Measurements from ENCODE around the gene RPS14.
A peak's percentile ranks its signal among the peaks of the same experiment; 100 is the strongest.

RPS14 gene

DNA sequence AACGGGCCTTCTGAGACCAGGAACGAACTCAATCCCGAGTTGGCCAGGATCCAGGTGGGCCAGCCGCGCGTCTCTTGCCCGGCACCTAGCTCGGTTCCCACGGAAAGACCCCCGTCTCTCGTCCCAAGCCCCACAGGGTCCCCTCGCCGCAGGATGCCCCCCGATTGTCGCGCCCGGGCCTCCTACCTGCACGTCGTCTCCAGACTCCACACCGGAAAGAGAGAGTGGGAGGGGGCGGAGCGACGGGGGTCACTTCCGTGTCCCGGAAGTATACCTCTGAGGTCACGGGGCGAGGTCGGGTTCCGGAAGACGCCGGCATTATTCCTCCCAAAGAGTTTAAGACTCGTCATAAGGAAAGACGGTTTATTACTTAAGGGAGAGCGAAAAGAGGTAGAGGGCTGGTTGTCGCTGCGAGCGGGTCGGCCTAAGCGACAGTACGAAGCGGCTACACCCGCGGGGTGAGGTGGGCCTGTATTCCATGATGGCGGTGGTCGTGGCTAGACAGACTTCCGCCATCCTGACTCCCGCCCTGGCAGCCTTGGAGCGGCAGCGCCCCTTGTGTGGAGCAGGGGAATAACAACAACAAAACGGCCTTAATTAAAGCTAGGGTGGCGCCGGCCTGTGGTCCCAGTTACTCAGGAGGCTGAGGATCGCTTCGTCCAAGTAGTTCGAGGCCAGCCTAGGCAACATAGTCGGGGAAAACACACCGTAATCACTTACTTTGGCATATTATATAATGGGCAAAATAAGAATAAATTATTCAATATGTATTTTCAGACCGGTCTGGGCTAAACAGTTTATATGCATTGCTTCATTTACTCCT is at the start of gene RPS14:
Gene RPS14, minus strand, starts transcription at position 223 of the 823 bp plus-strand sequence. CDS start 2,006 bp downstream, outside the sequence.
- DNase-seq (ENCODE audit: low read depth): peak; percentile 96

DNA sequence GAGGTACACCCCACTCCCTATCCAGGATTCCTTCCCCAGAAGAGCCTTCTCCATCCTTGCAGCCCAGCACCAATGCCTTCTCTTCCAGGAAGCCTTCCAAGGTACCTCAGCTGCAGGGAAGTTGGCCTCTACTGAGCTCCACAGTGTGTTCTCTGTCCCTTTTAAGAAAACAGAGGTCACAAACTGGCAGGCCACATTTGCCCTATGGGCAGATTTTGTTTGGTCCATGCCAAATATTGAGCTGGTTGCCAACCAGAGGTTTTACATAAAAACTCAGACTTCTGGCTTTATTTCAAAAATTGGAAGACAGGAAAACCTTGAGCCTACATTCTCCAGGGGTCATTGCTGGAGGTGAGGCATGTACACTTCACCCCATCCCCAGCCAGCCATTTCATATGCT is 49.4 kb upstream of the RPS14 start:
- no peak for DNase-seq (ENCODE audit: low read depth)

GRCh38 chr5:150498501-150498900 is 49.0 kb upstream of the RPS14 start:
- DNase-seq (ENCODE audit: low read depth): no peak

- DNase-seq (ENCODE audit: low read depth): peak; percentile 37
These were observed 48.4 kb upstream of the RPS14 start for GRCh38 chr5:150497989-150498317.

GRCh38 chr5:150497274-150497988 is 47.9 kb upstream of the RPS14 start:
- DNase-seq (ENCODE audit: low read depth): peak; percentile 98

GRCh38 chr5:150496534-150496933 is 47.0 kb upstream of the RPS14 start:
- no peak for DNase-seq (ENCODE audit: low read depth)

DNA sequence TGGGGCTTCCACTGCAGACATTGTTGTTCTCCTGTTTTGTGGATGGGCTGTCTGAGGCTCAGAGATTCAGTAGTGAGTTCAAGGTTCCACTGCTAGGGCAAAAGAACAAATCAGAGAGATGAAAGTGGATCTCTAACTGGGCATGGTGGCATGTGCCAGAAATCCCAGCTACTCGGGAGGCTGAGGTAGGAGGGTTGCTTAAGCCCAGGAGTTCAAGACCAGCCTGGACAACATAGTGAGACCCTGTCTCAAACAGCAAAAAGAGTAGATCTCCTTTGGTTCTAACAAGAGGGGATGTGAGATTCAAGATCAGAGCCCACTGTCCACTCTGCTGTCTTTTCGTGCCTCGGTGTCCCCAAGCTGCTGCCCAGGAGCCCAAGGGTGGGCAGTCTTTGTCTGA is 46.6 kb upstream of the RPS14 start:
- no peak for DNase-seq (ENCODE audit: low read depth)

DNA sequence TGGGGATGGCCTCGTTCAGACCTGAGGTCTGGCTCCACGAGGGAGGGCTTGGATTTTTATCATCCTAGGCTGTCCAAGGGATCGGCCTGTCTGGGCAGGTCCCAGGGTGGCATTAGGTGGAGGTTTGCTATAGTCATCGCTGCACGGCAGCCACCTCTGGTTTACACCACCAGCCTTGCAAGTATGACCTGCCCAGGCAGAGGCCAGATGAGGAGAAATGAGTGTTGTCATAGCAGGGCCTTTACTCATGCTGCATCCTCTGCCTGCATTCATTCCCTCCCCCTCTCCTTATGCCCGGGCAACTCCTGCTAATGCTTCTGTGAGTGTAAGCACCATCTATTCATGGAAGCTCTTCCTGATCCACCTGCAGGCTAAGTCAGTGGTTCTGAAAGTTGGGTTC is 43.1 kb upstream of the RPS14 start:
- peak; percentile 93 for DNase-seq (ENCODE audit: low read depth)

- DNase-seq (ENCODE audit: low read depth): no peak
These were observed 42.3 kb upstream of the RPS14 start for GRCh38 chr5:150491876-150492275.

DNA sequence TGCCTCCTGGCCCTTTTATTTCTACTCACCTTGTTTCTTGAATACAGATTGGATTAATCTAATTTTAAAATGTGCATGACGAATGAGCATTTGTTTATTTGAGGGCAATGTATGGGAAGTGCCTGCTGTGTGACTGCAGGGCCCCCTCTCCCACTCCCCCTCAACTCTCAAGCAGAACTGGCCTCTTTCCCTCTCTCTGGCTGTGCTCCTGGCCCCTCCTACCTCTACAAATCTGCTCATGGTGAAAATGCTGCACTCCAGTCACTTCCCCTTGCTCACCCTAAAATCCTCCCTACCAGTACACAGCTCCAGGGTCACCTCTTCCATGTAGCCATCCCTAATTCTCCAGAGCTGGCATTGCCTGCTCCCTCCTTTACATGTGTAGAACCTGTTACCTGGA is 41.2 kb upstream of the RPS14 start:
- no peak for DNase-seq (ENCODE audit: low read depth)

DNA sequence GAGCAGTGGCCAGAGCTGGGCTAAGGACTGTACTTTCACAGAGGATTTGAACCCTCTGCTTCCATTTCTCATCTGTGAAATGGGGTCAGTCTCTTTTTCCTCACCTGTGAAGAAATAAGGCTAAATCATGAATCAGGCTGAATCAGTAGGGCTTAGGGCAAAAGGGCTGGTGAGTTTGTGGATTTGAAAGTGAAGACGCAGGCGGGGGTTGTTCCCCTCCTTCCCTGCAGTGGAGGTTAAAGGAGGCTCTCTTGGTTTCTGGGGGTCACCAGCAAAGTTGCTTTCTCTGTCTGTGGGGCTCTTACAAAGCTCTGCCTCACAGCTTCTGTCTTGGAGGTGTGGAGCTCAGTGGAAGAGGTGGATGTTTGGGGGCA is 40.7 kb upstream of the RPS14 start:
- peak; percentile 42 for DNase-seq (ENCODE audit: low read depth)

- peak; percentile 85 for DNase-seq (ENCODE audit: low read depth)
These were observed 40.1 kb upstream of the RPS14 start for GRCh38 chr5:150489360-150490295.

DNA sequence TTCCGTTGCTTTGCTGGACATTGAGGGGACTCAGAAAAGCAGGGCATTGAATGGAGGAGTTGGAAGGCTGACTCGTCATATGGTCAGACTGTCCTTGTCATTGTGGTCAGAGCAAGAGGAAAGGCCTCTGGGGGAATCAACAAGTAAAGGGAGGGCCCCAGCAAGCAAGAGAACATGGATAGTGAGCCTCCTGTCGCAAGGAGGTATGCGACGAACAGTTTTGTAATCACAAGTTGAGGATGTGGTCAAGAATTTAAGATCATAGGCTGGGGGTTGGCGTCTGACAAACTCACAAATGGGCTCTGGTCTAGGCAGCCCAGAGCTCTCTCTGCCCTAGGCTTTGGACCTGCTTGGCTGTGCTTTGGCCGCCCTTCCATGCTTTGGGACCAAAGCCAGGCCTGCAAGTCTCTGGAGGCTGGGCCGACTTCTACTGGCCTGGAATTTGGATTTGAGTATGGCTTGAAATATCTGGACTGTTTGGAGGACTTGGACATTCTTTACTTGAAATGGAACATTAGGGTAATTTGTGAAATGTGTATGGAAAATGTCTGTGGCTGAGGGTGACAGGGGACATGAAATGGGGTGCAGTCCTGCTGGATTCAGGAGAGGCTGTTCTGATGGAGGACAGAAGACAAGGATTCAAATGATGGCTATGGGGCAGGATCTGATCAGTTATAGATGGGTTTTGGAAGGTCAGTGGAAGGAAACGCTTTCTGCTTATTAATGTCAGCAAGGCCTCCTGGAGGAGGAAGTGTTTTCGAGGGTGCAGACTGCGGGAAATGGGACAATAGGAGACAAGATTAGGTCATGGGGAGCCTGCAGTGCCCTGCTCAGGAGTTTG is 39.2 kb upstream of the RPS14 start:
- DNase-seq (ENCODE audit: low read depth): peak; percentile 85

DNA sequence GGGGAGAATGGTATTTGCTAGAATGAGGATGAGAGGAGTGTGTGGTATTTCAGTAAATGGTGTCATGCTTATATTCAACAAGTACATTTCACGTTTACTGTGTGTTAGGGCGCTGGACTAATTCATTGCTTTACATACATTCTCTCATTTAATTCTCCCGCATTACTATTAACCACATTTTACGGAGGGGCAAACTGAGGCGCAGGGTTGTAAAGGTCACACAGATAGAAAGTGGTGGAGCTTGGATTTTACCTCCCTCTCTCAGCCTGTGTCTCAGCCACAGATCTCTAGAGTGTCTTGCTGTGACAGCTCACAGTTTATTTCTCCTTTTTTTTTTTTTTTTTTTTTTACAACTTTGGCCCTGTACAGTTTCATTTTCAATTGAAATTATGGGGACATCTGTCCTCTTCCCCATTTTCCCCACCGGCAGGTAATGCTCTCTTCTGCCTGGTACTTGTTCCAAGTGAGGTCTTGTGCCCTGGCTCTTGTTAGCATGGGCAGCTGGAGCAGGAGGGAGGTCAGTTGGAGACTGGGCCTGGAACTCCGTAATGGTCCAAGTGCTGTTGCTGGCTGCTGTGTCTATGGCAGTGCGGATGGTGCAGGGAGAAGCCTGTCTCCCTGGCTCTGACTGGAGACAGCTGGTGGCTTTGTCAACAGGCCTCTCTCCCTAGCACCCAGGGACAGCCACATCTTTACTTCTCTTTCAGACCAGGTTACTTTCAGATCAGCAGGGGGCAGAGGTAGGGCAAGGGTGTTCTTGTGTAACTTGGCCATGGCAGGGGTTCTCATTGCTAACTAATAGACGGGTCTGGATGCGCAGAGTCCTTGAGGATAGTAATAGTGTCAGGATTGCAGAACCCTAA is 37.9 kb upstream of the RPS14 start:
- peak; percentile 71 for DNase-seq (ENCODE audit: low read depth)

GRCh38 chr5:150486402-150487198 is 37.1 kb upstream of the RPS14 start:
- peak; percentile 65 for DNase-seq (ENCODE audit: low read depth)

GRCh38 chr5:150485693-150486401 is 36.3 kb upstream of the RPS14 start:
- DNase-seq (ENCODE audit: low read depth): peak; percentile 66

GRCh38 chr5:150484964-150485692 is 35.6 kb upstream of the RPS14 start:
- DNase-seq (ENCODE audit: low read depth): no peak

GRCh38 chr5:150481972-150482406 is 32.5 kb upstream of the RPS14 start:
- DNase-seq (ENCODE audit: low read depth): no peak

DNA sequence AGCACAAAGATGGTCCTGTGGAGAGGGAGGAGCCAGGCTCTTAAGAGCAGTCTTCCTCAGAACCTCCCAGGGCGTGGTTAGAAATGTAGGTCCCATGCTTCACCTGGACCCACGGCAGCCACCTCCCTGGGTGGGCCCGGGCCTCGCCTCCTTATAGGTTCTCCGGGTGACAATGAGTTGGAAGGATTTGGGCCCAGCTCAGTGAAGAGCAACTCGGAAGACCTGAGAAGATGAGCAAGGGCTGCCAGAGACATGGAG is 32.1 kb upstream of the RPS14 start:
- DNase-seq (ENCODE audit: low read depth): no peak

Measured in ELR (cell line).